HFF-Myc (cell line): ENCODE results near the gene TENT4A.
A peak's percentile ranks its signal among the peaks of the same experiment; 100 is the strongest.
"Not testable (repeated sequence)": the region's sequence is repeated elsewhere in the genome, so short reads cannot be mapped to it uniquely, and the experiment has no call there.

ENCODE experiments used
- DNase-seq: peaks from one replicate; pipeline ENCODE4 v3.0.0-alpha.2; 2011; ENCODE audit warnings: low read depth; ENCODE audit errors: extremely low read depth
- H3K4me3 ChIP-seq: replicated peaks from 2 replicates; pipeline ENCODE4 v1.5.1; 2011; ENCODE audit warnings: low read depth, mild to moderate bottlenecking, control low read depth, low read length
- CTCF ChIP-seq: IDR thresholded peaks from 2 replicates; pipeline ENCODE4 v1.5.1; 2012; ENCODE audit warnings: mild to moderate bottlenecking, low read depth, low read length, control low read depth; ENCODE audit errors: missing control alignments

TENT4A gene

GRCh38 chr5:6713274-6714225 is at the start of gene TENT4A:
Gene TENT4A (plus strand): TSS chr5:6713432. CDS start chr5:6713984, 552 bp downstream.
- peak within 1 kb of the TSS; percentile 77 for H3K4me3 ChIP-seq
- no peak for DNase-seq
- TF ChIP-seq CTCF = no peak

- no peak for TF ChIP-seq CTCF
- DNase-seq = no peak
- H3K4me3 ChIP-seq = no peak overlapping the region
Observed at GRCh38 chr5:6666762-6667161, 46.5 kb upstream of the TENT4A start.

DNA sequence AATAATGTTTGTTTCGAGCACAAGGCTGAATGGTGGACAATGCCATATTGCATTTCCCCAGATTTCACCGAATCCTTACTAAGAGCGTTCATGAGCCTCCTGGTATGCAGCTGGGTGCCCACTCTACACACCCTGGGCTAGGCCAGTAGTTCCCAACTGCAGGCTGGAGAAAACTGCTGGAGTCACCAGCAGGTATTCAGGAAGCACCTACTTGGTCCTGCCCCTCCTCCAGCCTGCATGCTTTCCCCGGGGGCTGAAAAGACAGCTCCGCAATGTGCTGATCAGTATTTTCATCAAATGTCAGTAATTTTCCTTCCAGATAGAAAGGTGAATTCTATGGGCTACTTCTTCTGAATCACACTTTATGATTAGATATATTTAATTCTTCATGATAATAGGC is 45.6 kb upstream of the TENT4A start:
- no peak for DNase-seq
- H3K4me3 ChIP-seq = no peak overlapping the region

DNA sequence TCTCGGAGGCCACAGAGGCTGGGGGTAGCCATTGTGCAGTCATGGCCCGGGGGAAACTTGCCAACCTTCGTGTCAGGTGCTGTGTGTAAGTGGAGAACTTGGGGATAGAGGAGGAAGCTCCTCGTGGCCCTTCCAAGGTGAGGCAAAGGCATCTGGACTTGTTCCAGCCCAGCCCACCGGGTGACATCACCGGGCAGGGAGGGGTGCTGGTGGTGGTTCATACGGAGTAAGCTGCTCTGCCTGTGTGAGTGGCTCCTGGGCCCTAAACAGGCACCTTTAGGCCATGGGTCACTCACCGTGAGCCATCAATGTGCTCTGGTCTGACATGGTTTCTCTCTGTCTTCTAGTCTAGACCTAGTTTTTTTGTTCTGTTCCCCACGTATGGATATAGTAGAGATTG is 44.5 kb upstream of the TENT4A start:
- H3K4me3 ChIP-seq, DNase-seq: not testable (repeated sequence)

More for the DNA sequence above, 45.6 kb upstream of the TENT4A start:
- no peak for TF ChIP-seq CTCF

GRCh38 chr5:6673031-6673430 is 40.2 kb upstream of the TENT4A start:
- no peak overlapping the region for H3K4me3 ChIP-seq
- TF ChIP-seq CTCF = no peak
- DNase-seq = no peak

GRCh38 chr5:6673963-6674362 is 39.3 kb upstream of the TENT4A start:
- TF ChIP-seq CTCF = no peak
- no peak for DNase-seq
- no peak overlapping the region for H3K4me3 ChIP-seq

- no peak for DNase-seq
- no peak overlapping the region for H3K4me3 ChIP-seq
- TF ChIP-seq CTCF = no peak
Observed at GRCh38 chr5:6674421-6674820, 38.8 kb upstream of the TENT4A start.
